Caki2 (cell line): Measurements from ENCODE around the gene CDC42BPB. TPM values are rescaled to one million over a fixed set of nuclear protein-coding genes. Genes with fewer than 3 reads are reported as not detected.
"Not testable (repeated sequence)": the region's sequence is repeated elsewhere in the genome, so short reads cannot be mapped to it uniquely, and the experiment has no call there.

ENCODE experiments used
- DNase-seq: peaks from one replicate; pipeline ENCODE4 v3.0.0-alpha.2; 2015; ENCODE audit warnings: low read depth
- in situ Hi-C: cut with HindIII; loops from 2 replicates; pipeline ENCODE4 v1.10.0; 2016; ENCODE audit warnings: low sequenced_read_pairs, low pct_unique_long_range_greater_than_20kb, mixed read lengths
- total RNA-seq: library from RNA; depleted of rRNA; stranded (reverse); fragments of >200 nt; shearing (Covaris generic); gene quantifications from 2 replicates; pipeline ENCODE4 v1.2.3, GENCODE V29; 2014; ENCODE audit warnings: low replicate concordance

The CDC42BPB gene
- total RNA-seq, 1 experiment from 2014 or later, result 12.9 TPM

DNA sequence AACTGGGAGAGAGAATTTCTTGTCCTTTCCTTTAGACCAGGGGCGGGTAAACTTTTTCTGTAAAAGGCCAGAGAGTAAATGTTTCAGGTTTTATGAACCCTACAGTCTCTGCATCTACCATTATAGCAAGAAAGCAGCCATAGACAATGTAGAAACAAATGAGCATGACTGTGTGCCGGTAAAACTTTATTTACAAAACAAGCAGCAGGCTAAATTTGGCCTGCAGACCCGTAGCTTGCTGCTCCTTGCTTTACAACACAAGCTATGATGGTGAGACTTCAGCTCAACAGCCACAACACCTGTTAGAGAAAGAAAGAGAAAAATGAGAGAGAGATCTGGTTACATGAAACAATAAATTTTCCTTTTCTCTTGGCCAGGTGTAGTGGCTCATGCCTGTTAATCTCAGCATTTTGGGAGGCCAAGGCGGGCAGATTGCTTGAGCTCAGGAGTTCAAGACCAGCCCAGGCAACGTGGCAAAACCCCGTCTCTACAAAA is 4.2 kb upstream of the CDC42BPB start:
- DNase-seq, result no peak
- in situ Hi-C loops, result no loop called here

DNA sequence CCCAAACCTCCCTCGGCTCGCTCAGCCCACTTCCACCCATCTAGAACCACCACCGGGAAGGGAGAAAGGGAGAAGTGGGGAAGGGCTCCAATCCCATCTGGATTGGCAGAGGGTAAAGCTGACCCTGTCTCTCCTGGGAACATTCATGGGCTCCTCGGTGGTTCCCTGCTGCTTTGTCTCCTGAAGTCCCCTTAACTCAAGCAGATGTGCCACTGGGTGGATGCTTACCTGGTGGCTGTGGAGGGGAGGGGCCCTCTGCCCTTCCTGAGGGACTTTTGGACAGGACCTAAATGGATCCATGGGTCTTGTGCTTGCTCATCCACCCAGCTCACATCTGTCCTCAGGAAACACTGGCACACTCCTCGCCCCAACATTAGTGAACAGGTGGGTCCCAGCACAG is 2.2 kb upstream of the CDC42BPB start:
- in situ Hi-C loops, result no loop called here
- DNase-seq, result no peak

DNA sequence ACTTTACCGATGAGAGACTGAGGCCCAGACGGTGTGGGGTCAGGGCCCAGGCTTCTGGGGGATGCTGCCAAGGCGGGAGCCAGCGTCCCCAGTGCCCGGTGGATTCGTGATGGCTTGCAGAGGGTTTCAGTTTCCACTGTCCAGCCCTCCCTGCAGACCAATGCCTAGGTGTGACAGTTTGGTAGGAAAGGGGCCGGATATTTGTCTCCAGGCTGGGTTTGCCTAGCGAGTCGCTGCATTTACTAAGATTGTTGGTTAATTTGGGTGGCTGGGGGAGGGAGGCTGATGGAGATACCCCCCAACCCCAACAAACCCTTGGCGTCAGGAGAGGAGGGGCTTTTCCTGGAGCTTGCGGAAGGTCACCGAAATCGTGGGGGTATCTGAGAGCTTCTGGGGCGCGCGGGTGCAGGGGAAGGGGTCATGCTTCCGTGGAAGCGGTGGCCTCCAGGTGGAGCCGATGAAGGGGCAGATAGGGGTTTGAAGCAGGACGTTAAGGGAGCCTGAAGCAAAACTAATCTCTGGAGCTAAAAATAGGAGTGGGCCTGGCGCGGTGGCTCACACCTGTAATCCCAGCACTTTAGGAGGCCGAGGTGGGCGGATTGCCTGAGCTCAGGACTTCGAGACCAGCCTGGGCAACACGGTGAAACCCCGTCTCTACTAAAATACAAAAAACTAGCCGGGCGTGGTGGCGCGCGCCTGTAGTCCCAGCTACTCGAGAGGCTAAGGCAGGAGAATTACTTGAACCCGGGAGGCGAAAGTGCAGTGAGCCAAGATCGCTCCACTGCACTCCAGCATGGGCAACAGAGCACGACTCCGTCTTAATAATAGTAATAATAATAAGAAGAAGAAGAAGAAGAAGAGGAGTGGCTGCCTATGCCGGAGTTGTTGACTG is 1.1 kb upstream of the CDC42BPB start:
- in situ Hi-C loops, result no loop called here
- no peak for DNase-seq

GRCh38 chr14:103057028-103057371 is 349 bp downstream of the CDC42BPB start:
- in situ Hi-C loops, result no loop called here
- no peak for DNase-seq

GRCh38 chr14:103056322-103057027 is 874 bp downstream of the CDC42BPB start:
- DNase-seq, result no peak
- in situ Hi-C loops, result no loop called here

DNA sequence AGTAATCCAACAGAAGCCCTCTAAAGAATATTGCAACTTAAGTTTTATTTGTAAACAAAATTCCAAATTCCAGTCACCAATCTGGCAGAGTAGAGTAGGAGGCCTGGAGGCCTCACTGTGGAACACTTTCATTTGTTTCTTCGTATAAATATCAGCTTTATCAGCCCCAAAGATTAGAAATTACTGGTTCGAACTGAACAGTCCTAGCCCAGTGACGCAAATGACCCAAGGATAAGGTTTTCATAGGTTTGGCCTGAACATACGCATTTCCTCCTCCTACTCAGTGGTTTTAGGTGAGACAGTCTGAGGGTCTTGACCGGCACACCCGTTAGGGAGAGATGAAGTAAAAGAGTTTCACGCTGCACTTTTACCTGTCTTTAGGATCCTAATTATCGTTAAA is 1.7 kb downstream of the CDC42BPB start:
- in situ Hi-C loops, result no loop called here
- no peak for DNase-seq

DNA sequence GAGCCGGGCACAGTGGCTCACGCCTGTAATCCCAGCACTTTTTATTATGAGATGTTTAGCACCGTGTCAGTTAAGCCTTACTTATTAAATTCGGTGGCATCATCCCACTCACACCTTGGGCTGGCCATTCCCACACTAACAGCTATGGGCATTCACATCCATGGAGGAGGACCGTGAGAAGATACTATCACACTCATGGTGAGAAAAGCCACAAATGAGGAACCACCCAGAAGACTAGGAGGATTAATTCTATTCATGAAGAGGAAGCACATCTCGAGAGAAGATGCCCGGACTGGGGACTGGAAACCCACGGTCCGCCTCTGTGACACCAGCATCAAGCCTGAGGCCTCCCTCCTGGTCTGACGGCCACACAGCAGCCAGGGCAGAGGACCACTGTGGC is 4.9 kb downstream of the CDC42BPB start:
- no peak for DNase-seq
- in situ Hi-C loops, result no loop called here

- no peak for DNase-seq
- in situ Hi-C loops, result no loop called here
These were observed 6.4 kb downstream of the CDC42BPB start for GRCh38 chr14:103050935-103051334.

- DNase-seq, in situ Hi-C loops: not testable (repeated sequence)
These were observed 9.9 kb downstream of the CDC42BPB start for GRCh38 chr14:103047453-103047852.

- DNase-seq, result no peak
- in situ Hi-C loops, result no loop called here
These were observed 11.9 kb downstream of the CDC42BPB start for GRCh38 chr14:103045371-103045869.

- in situ Hi-C loops, result no loop called here
- no peak for DNase-seq
These were observed 13.9 kb downstream of the CDC42BPB start for GRCh38 chr14:103043257-103044015.

DNA sequence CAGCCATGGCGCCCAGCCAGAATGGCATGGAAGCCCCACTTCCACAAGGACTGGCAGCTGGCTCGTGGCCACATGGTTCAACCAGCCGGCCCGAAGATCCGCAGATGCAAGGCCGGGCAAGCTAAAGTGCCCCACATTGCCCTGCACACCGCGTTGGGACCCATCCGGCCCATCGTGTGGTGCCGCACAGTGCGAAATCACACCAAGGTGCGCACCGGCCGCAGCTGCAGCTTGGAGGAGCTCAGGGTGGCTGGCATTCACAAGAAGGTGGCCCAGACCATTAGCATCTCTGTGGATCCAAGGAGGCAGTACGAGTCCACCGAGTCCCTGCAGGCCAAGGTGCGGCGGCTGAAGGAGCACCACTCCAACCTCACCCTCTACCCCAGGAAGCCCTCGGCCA is 15.9 kb downstream of the CDC42BPB start:
- in situ Hi-C loops, result no loop called here
- DNase-seq, result no peak

- no peak for DNase-seq
- in situ Hi-C loops, result no loop called here
These were observed 23.7 kb downstream of the CDC42BPB start for GRCh38 chr14:103033681-103034096.

GRCh38 chr14:103031956-103032355 is 25.4 kb downstream of the CDC42BPB start:
- DNase-seq, result no peak
- in situ Hi-C loops, result no loop called here

GRCh38 chr14:103031566-103031911 is 25.8 kb downstream of the CDC42BPB start:
- in situ Hi-C loops, result no loop called here
- no peak for DNase-seq

- no peak for DNase-seq
- in situ Hi-C loops, result no loop called here
These were observed 26.4 kb downstream of the CDC42BPB start for GRCh38 chr14:103030741-103031565.

DNA sequence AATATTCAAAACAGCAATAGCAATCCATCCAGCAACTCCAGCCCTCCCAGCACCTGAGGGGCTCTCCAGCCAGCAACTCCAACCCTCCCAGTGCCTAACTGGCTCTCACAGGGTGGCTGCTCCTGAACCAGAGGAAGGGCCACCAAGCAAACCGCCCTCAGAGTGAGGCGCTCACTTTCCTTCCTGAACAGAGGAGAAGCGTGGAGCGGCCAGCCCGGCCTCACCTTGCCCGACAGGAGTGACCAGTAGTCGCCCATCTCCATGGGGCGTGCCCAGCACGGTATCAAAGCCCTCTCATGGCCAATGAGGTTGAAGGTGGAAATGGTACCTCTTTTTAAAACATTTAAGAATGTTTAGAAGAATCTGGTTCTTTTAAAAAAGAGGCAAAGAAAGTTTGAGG is 27.4 kb downstream of the CDC42BPB start:
- in situ Hi-C loops, result no loop called here
- DNase-seq, result no peak

DNA sequence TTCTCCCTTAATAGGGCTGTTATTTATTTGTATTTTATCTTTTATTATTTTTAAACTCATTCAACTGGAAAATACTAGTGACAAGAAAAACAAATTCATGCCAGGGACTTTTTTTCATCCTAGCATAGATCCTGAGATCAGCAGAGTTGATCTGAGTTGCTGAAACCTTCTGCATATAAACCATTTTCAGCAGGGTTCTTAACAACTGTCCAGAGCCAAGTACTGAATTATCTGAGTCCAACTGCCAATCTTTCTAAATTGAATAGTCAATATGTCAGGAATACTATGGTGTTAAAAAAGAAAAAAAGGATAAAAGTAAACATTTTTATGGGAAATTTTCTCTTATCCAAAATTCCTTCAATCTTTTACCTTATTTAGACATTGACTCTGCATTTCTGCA is 28.6 kb downstream of the CDC42BPB start:
- in situ Hi-C loops, result no loop called here
- DNase-seq, result no peak
